Measurements from ENCODE around the gene RTF2.

The RTF2 gene

GRCh38 chr20:56461576-56461975, 6.9 kb upstream of the RTF2 start:
- no peak for TF ChIP-seq CTCF (conservative IDR thresholded peaks at IDR 0.05)

GRCh38 chr20:56463428-56463827, 5.0 kb upstream of the RTF2 start:
- H3K27ac ChIP-seq, result no peak overlapping the region
- no peak for TF ChIP-seq CTCF (conservative IDR thresholded peaks at IDR 0.05)

More at GRCh38 chr20:56461576-56461975, 6.9 kb upstream of the RTF2 start:
- H3K27ac ChIP-seq, result no peak overlapping the region

- no peak overlapping the region for H3K27ac ChIP-seq
- TF ChIP-seq CTCF (conservative IDR thresholded peaks at IDR 0.05), result no peak
Observed at GRCh38 chr20:56465997-56466396, 2.4 kb upstream of the RTF2 start.

- peak overlapping the region; percentile 73 for H3K27ac ChIP-seq
- no peak for TF ChIP-seq CTCF (conservative IDR thresholded peaks at IDR 0.05)
Observed at GRCh38 chr20:56467968-56468315, 485 bp upstream of the RTF2 start.

GRCh38 chr20:56469077-56469449, 636 bp downstream of the RTF2 start:
- peak overlapping the region; percentile 73 for H3K27ac ChIP-seq
- no peak for TF ChIP-seq CTCF (conservative IDR thresholded peaks at IDR 0.05)

GRCh38 chr20:56483970-56484369, 15.5 kb downstream of the RTF2 start:
- TF ChIP-seq CTCF (conservative IDR thresholded peaks at IDR 0.05), result no peak
- no peak overlapping the region for H3K27ac ChIP-seq

- H3K27ac ChIP-seq, result no peak overlapping the region
Observed at GRCh38 chr20:56487216-56487615, 18.8 kb downstream of the RTF2 start.

More at GRCh38 chr20:56487216-56487615, 18.8 kb downstream of the RTF2 start:
- no peak for TF ChIP-seq CTCF (conservative IDR thresholded peaks at IDR 0.05)
